Glutamatergic neuron (in vitro differentiated cells): ENCODE data around the gene LGALS9. TPM values are rescaled to one million over a fixed set of nuclear protein-coding genes. Genes with fewer than 3 reads are reported as not detected.
"Not testable (repeated sequence)": the region's sequence is repeated elsewhere in the genome, so short reads cannot be mapped to it uniquely, and the experiment has no call there.

ENCODE experiments used
- DNase-seq: peaks from one replicate; pipeline ENCODE4 v3.0.0; 2022
- H3K27ac Mint-ChIP-seq: one replicate; pipeline ENCODE4 v1.8.0; 2020; ENCODE audit warnings: mild to moderate bottlenecking, mixed read lengths, inconsistent platforms; ENCODE audit not compliant: unreplicated experiment
- H3K27me3 Mint-ChIP-seq: one replicate; pipeline ENCODE4 v1.8.0; 2020; ENCODE audit warnings: mild to moderate bottlenecking, moderate library complexity, mixed read lengths, inconsistent platforms; ENCODE audit not compliant: unreplicated experiment
- H3K36me3 Mint-ChIP-seq: one replicate; pipeline ENCODE4 v1.8.0; 2020; ENCODE audit warnings: mild to moderate bottlenecking, mixed read lengths, inconsistent platforms; ENCODE audit not compliant: unreplicated experiment
- H3K4me1 Mint-ChIP-seq: one replicate; pipeline ENCODE4 v1.8.0; 2020; ENCODE audit warnings: mild to moderate bottlenecking, low read depth, mixed read lengths, inconsistent platforms; ENCODE audit not compliant: unreplicated experiment
- H3K4me3 Mint-ChIP-seq: one replicate; pipeline ENCODE4 v1.8.0; 2020; ENCODE audit warnings: mild to moderate bottlenecking, mixed read lengths, inconsistent platforms; ENCODE audit not compliant: unreplicated experiment
- H3K9me3 Mint-ChIP-seq: one replicate; pipeline ENCODE4 v1.8.0; 2020; ENCODE audit warnings: mild to moderate bottlenecking, moderate library complexity, mixed read lengths, inconsistent platforms; ENCODE audit not compliant: unreplicated experiment
- total RNA-seq: library from RNA; stranded (reverse); fragmentation: NEBNext Ultra II Directional; extraction: Animal tissue kit (Norgen Biotek cat#: 25700); gene quantifications from one replicate; pipeline ENCODE4 v1.2.1, GENCODE V29; 2021; ENCODE audit not compliant: unreplicated experiment
- TF ChIP-seq, protein P1 (sequence below): fragments of 200-600 bp; sonication (generic); IDR thresholded peaks from one replicate; pipeline ENCODE4 v1.5.0; 2021; ENCODE audit not compliant: partially characterized antibody, unreplicated experiment

The LGALS9 gene
- total RNA-seq, 1 donor from 2014 or later: 6.5 TPM

DNA sequence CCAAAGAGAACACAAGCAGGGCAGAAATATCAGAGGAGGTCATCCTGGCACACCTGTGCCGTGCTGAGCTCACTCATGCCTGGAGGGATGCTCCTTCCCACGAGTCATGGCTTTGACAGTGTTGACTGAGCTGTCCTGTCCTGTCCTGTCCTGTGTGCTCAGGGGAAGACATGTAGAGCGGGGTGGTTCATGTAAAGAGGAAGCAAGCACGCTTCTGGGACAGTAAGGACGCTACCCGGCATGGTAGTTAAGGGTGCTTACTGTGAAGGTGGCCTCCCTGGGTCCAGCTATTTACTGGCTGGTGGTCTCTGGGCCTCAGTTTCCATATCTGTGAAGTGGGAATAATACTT is 398 bp downstream of the LGALS9 start:
- no peak overlapping the region for H3K4me3 Mint-ChIP-seq
- peaks cover 21% of the 10 kb centered on the region for H3K4me1 Mint-ChIP-seq
- H3K9me3 Mint-ChIP-seq: peaks cover 19% of the 10 kb centered on the region
- H3K36me3 Mint-ChIP-seq: peaks cover 11% of the 10 kb centered on the region
- no peak for DNase-seq
- peak overlapping the region; percentile 28 for H3K27ac Mint-ChIP-seq
- TF ChIP-seq, protein P1, sequence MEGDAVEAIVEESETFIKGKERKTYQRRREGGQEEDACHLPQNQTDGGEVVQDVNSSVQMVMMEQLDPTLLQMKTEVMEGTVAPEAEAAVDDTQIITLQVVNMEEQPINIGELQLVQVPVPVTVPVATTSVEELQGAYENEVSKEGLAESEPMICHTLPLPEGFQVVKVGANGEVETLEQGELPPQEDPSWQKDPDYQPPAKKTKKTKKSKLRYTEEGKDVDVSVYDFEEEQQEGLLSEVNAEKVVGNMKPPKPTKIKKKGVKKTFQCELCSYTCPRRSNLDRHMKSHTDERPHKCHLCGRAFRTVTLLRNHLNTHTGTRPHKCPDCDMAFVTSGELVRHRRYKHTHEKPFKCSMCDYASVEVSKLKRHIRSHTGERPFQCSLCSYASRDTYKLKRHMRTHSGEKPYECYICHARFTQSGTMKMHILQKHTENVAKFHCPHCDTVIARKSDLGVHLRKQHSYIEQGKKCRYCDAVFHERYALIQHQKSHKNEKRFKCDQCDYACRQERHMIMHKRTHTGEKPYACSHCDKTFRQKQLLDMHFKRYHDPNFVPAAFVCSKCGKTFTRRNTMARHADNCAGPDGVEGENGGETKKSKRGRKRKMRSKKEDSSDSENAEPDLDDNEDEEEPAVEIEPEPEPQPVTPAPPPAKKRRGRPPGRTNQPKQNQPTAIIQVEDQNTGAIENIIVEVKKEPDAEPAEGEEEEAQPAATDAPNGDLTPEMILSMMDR: no peak
- H3K27me3 Mint-ChIP-seq: peaks cover 4% of the 10 kb centered on the region

DNA sequence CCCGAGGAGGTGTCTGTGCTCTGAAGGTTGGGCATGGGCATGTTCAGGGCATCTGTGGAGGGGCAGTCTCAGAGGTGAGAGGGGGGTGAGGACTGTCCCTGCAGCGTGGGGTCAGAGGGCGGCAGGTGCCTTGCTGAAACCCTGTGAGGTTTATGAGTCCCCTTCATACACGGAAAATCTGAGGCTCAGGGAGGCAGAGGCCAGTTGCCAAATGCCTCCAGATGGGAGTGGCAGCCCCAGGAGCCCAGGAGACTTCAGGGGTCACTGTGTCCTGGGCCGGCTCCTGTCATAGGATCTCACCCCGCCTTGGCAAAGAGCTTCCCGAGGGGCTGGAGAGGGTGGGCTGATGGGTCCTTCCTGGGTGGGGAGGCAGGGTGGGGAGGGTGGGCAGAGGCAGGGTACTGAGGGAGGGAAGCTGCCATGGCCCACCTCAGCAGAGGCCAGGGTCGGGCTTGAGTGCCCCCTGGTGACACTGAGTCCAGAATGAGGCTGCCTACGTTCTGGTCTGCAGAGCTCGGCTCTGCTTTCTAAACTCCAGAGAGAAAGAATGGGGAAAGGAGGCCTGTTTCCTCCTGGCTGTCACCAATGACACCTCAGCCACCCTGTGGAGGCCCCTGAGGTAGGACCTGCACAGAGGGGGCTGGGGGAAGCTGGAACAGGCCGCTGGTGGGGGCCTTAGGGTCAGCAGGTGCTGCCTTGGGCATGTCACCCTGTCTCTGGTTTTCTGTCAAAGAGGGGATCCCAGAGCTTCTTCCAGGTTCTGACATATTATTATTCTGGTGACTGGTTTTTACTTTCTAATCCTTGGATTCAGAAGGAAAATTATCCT is 1.1 kb downstream of the LGALS9 start:
- Mint-ChIP-seq H3K4me3 (no peak overlapping the region), H3K27ac (peak overlapping the region; percentile 28), H3K36me3 (peaks cover 7% of the 10 kb centered on the region), H3K27me3 (peaks cover 2% of the 10 kb centered on the region), H3K4me1 (peaks cover 21% of the 10 kb centered on the region), H3K9me3 (peaks cover 19% of the 10 kb centered on the region)
- DNase-seq: no peak
- TF ChIP-seq, protein P1: no peak

DNA sequence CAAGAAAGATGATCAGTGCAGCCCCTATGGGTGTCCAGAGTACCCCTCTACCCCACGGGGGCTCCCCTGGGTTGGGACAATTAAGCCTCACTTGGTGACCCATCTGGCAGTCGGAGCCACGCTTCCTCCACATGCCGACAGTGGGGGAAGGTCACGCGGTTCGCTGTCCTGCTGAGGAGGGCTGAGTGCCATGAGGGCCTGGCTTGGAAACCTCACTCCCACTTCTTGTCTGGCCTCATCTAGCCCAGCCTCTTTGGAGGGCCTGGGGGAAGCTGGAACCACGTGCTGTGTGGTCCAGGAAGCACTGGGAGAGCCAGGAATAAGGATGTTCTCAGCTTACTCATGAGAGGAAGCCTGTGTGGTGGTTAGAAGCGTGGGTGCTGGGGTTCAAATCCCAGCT is 1.8 kb downstream of the LGALS9 start:
- not testable (repeated sequence) for H3K36me3 Mint-ChIP-seq

DNA sequence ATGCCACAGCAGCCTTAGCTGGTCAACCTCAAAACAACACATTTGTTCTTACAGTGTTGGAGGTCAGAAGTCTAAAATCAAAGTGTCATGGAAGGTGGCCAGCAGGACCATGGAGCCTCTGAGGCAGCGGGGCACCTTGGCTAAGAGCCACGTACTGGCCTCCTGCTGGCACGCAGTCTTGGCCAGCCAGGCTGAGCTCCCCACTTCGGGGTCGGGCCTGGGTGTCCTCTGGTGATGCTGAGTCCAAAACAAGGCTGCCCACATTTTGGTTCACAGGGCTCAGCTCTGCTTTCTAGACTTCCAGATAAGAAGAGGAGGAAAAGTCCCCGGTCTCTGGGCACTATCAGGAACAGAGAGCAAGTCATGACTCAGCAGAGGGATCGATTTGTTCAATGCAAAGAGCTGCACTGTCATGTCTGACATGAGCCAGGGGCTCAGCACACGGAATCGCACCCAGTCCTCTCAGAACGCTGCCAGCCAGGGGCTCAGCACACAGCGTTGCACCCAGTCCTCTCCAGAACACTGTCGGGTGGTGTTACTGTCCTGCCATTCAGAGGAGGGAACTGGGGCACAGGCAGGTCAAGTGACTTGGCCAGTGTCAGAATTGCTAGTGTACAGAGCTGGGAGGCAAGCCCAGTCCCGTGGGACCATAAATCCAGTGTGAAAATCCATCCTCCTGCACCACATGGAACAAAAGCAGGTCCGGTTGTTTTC is 2.5 kb downstream of the LGALS9 start:
- Mint-ChIP-seq H3K9me3 (peaks cover 11% of the 10 kb centered on the region), H3K27ac (no peak overlapping the region), H3K4me3 (no peak overlapping the region), H3K36me3 (no peaks in the 10 kb centered on the region), H3K4me1 (peaks cover 21% of the 10 kb centered on the region), H3K27me3 (peaks cover 2% of the 10 kb centered on the region)
- no peak for DNase-seq
- TF ChIP-seq, protein P1: no peak

More for the DNA sequence above, 1.8 kb downstream of the LGALS9 start:
- H3K9me3 Mint-ChIP-seq: peaks cover 14% of the 10 kb centered on the region
- not testable (repeated sequence) for H3K27ac Mint-ChIP-seq, H3K4me3 Mint-ChIP-seq, H3K27me3 Mint-ChIP-seq, DNase-seq
- peaks cover 21% of the 10 kb centered on the region for H3K4me1 Mint-ChIP-seq

DNA sequence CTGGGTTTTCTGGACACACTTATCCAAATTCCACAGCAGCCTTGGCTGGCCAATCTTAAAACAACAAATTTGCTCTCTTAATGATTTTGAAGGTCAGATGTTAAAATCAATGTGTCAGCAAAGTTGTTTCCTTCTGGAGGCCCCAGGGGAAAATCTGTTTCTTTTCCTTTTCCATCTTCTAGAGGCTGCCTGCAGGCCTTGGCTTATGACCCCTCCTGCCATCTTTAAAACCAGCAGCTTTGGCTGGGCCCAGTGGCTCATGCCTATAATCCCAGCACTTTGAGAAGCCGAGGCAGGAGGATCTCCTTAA is 3.0 kb downstream of the LGALS9 start:
- no peaks in the 10 kb centered on the region for H3K36me3 Mint-ChIP-seq
- TF ChIP-seq, protein P1: no peak
- H3K4me3 Mint-ChIP-seq: no peak overlapping the region
- peaks cover 10% of the 10 kb centered on the region for H3K9me3 Mint-ChIP-seq
- peaks cover 21% of the 10 kb centered on the region for H3K4me1 Mint-ChIP-seq
- H3K27ac Mint-ChIP-seq: no peak overlapping the region
- H3K27me3 Mint-ChIP-seq: peaks cover 2% of the 10 kb centered on the region
- DNase-seq: no peak
